CD4-positive, CD25-positive, alpha-beta regulatory T cell (primary cell): ENCODE measurements around the gene BABAM2. TPM values are rescaled to one million over a fixed set of nuclear protein-coding genes. Genes with fewer than 3 reads are reported as not detected.

Experiments
- ATAC-seq, 2 donors: fragments of 150-1000 bp; cut with Tn5 transposase; one replicate each; pipeline ENCODE4 v1.10.0; 2021; ENCODE audit warnings: low read depth in 2 of 2, moderate number of reproducible peaks in 2 of 2, moderate library complexity in 1 of 2
- DNase-seq, 3 donors: peaks; one replicate each; pipeline versions ENCODE4 v3.0.0 to v3.0.0-alpha.2; 2012 to 2022; ENCODE audit warnings: mixed read lengths in 1 of 3
- H3K27ac ChIP-seq: one replicate; pipeline ENCODE4 v1.7.0; 2013; ENCODE audit warnings: mild to moderate bottlenecking, low read length; ENCODE audit not compliant: insufficient read depth, poor library complexity, severe bottlenecking
- H3K27me3 ChIP-seq: one replicate; pipeline ENCODE4 v1.7.0; 2013; ENCODE audit warnings: low read length; ENCODE audit not compliant: control insufficient read depth, insufficient read depth
- H3K36me3 ChIP-seq: one replicate; pipeline ENCODE4 v1.7.0; 2013; ENCODE audit warnings: mild to moderate bottlenecking, low read length, moderate library complexity; ENCODE audit not compliant: control insufficient read depth, insufficient read depth
- H3K4me1 ChIP-seq: 2 replicates; pipeline ENCODE4 v1.7.0; 2013; ENCODE audit warnings: mild to moderate bottlenecking, low read length; ENCODE audit not compliant: insufficient read depth, control insufficient read depth, poor library complexity, severe bottlenecking
- H3K4me3 ChIP-seq: one replicate; pipeline ENCODE4 v1.7.0; 2013; ENCODE audit warnings: low read depth, mild to moderate bottlenecking, low read length, moderate library complexity
- H3K9me3 ChIP-seq, 2 experiments: 1 replicate in 1 of 2; 2 replicates in 1 of 2; pipeline ENCODE4 v1.7.0; 2013; ENCODE audit warnings: low read length in 2 of 2, mild to moderate bottlenecking in 1 of 2, moderate library complexity in 1 of 2; ENCODE audit not compliant: control insufficient read depth in 2 of 2
- H3K27ac Mint-ChIP-seq, 3 donors: one replicate each; pipeline ENCODE4 v1.8.0; 2020 to 2022; ENCODE audit warnings: mild to moderate bottlenecking in 3 of 3, mixed read lengths in 3 of 3, moderate library complexity in 2 of 3
- H3K27me3 Mint-ChIP-seq: one replicate; pipeline ENCODE4 v1.8.0; 2022; ENCODE audit warnings: mild to moderate bottlenecking, mixed read lengths
- H3K36me3 Mint-ChIP-seq: one replicate; pipeline ENCODE4 v1.8.0; 2020; ENCODE audit warnings: mixed read lengths
- H3K4me1 Mint-ChIP-seq, 4 donors: one replicate each; pipeline ENCODE4 v1.8.0; 2020 to 2022; ENCODE audit warnings: mixed read lengths in 4 of 4, mild to moderate bottlenecking in 1 of 4
- H3K4me3 Mint-ChIP-seq, 4 donors: one replicate each; pipeline ENCODE4 v1.8.0; 2020 to 2022; ENCODE audit warnings: mild to moderate bottlenecking in 4 of 4, mixed read lengths in 4 of 4, moderate library complexity in 3 of 4
- H3K9me3 Mint-ChIP-seq, 7 donors: one replicate each; pipeline ENCODE4 v1.8.0; 2020 to 2022; ENCODE audit warnings: mixed read lengths in 7 of 7, mild to moderate bottlenecking in 3 of 7, moderate library complexity in 2 of 7
- polyA plus RNA-seq, 4 donors: library from polyadenylated mRNA; unstranded; fragments of 300-500 nt; fragmentation: Illumina TruSeq; gene quantifications; one replicate each; pipeline ENCODE4 v1.2.3, GENCODE V29; 2021
- total RNA-seq: library from RNA; stranded (reverse); gene quantifications from one replicate; pipeline ENCODE4 v1.2.3, GENCODE V29; 2022

Gene BABAM2
- total and polyA plus RNA-seq, 5 donors from 2014 or later = 42.9 to 70.0 (median 58.5) TPM

GRCh38 chr2:28282861-28283646, 392.5 kb downstream of the BABAM2 start:
- Histone ChIP-seq H3K4me3 (no peak overlapping the region), H3K4me1 (no peaks in the 10 kb centered on the region), H3K36me3 (no peaks in the 10 kb centered on the region), H3K27ac (no peak overlapping the region), H3K9me3 (no peaks in the 10 kb centered on the region), H3K27me3 (no peaks in the 10 kb centered on the region)
- Mint-ChIP-seq H3K4me1 (peaks cover 0 to 3% (median 0%) of the 10 kb centered on the region in 4 donors), H3K27me3 (no peaks in the 10 kb centered on the region), H3K4me3 (no peak overlapping the region), H3K9me3 (no peaks in the 10 kb centered on the region), H3K36me3 (peaks cover 33% of the 10 kb centered on the region), H3K27ac (peak overlapping the region in 1 of 3 donors; percentile 56)
- DNase-seq (no peak), ATAC-seq (no peak)

GRCh38 chr2:28283861-28284260, 393.3 kb downstream of the BABAM2 start:
- no peak overlapping the region for H3K27ac Mint-ChIP-seq
- ATAC-seq (no peak), DNase-seq (no peak)
- no peaks in the 10 kb centered on the region for H3K36me3 ChIP-seq
- no peaks in the 10 kb centered on the region for H3K4me1 ChIP-seq
- peaks cover 30% of the 10 kb centered on the region for H3K36me3 Mint-ChIP-seq
- no peaks in the 10 kb centered on the region for H3K9me3 ChIP-seq
- no peaks in the 10 kb centered on the region for H3K27me3 Mint-ChIP-seq
- H3K27ac ChIP-seq = no peak overlapping the region
- peaks cover 0 to 2% (median 0%) of the 10 kb centered on the region in 4 donors for H3K4me1 Mint-ChIP-seq
- H3K9me3 Mint-ChIP-seq = no peaks in the 10 kb centered on the region
- H3K27me3 ChIP-seq = no peaks in the 10 kb centered on the region
- no peak overlapping the region for H3K4me3 ChIP-seq
- H3K4me3 Mint-ChIP-seq = no peak overlapping the region

GRCh38 chr2:28286678-28287077, 396.1 kb downstream of the BABAM2 start:
- H3K4me3 Mint-ChIP-seq = no peak overlapping the region
- no peaks in the 10 kb centered on the region for H3K27me3 Mint-ChIP-seq
- Histone ChIP-seq H3K27me3 (no peaks in the 10 kb centered on the region), H3K9me3 (no peaks in the 10 kb centered on the region), H3K4me1 (no peaks in the 10 kb centered on the region), H3K4me3 (no peak overlapping the region), H3K36me3 (no peaks in the 10 kb centered on the region), H3K27ac (no peak overlapping the region)
- DNase-seq = no peak
- no peak overlapping the region for H3K27ac Mint-ChIP-seq
- no peaks in the 10 kb centered on the region for H3K9me3 Mint-ChIP-seq
- H3K36me3 Mint-ChIP-seq = peaks cover 28% of the 10 kb centered on the region
- ATAC-seq = no peak
- H3K4me1 Mint-ChIP-seq = peaks cover 0 to 2% (median under 1%) of the 10 kb centered on the region in 4 donors

- Mint-ChIP-seq H3K9me3 (no peaks in the 10 kb centered on the region), H3K36me3 (peaks cover 34% of the 10 kb centered on the region), H3K4me1 (peaks cover 0 to 5% (median under 1%) of the 10 kb centered on the region in 4 donors), H3K4me3 (no peak overlapping the region), H3K27ac (peak overlapping the region in 1 of 3 donors; percentile 7), H3K27me3 (no peaks in the 10 kb centered on the region)
- no peaks in the 10 kb centered on the region for H3K27me3 ChIP-seq
- no peaks in the 10 kb centered on the region for H3K36me3 ChIP-seq
- no peak overlapping the region for H3K4me3 ChIP-seq
- no peaks in the 10 kb centered on the region for H3K4me1 ChIP-seq
- no peaks in the 10 kb centered on the region for H3K9me3 ChIP-seq
- no peak for DNase-seq
- no peak overlapping the region for H3K27ac ChIP-seq
- ATAC-seq = no peak
These were observed 396.9 kb downstream of the BABAM2 start for GRCh38 chr2:28287256-28287915.

- no peaks in the 10 kb centered on the region for H3K36me3 ChIP-seq
- no peaks in the 10 kb centered on the region for H3K27me3 Mint-ChIP-seq
- no peaks in the 10 kb centered on the region for H3K9me3 ChIP-seq
- H3K27me3 ChIP-seq = no peaks in the 10 kb centered on the region
- no peak overlapping the region for H3K27ac ChIP-seq
- H3K4me1 Mint-ChIP-seq = peaks cover 0 to 5% (median 2%) of the 10 kb centered on the region in 4 donors
- no peak overlapping the region for H3K4me3 Mint-ChIP-seq
- DNase-seq = no peak
- H3K36me3 Mint-ChIP-seq = peaks cover 34% of the 10 kb centered on the region
- H3K4me3 ChIP-seq = no peak overlapping the region
- no peaks in the 10 kb centered on the region for H3K4me1 ChIP-seq
- peak overlapping the region in 1 of 3 donors; percentile 69 for H3K27ac Mint-ChIP-seq
- no peak for ATAC-seq
- H3K9me3 Mint-ChIP-seq = no peaks in the 10 kb centered on the region
These were observed 398.1 kb downstream of the BABAM2 start for GRCh38 chr2:28288620-28289019.

- no peak overlapping the region for H3K4me3 ChIP-seq
- H3K4me3 Mint-ChIP-seq = no peak overlapping the region
- no peak for ATAC-seq
- peaks cover 20% of the 10 kb centered on the region for H3K36me3 Mint-ChIP-seq
- no peaks in the 10 kb centered on the region for H3K27me3 Mint-ChIP-seq
- no peak overlapping the region for H3K27ac Mint-ChIP-seq
- no peaks in the 10 kb centered on the region for H3K27me3 ChIP-seq
- H3K9me3 ChIP-seq = no peaks in the 10 kb centered on the region
- DNase-seq = no peak
- no peaks in the 10 kb centered on the region for H3K36me3 ChIP-seq
- H3K27ac ChIP-seq = no peak overlapping the region
- H3K4me1 Mint-ChIP-seq = peaks cover 0 to 6% (median 3%) of the 10 kb centered on the region in 4 donors
- H3K9me3 Mint-ChIP-seq = no peaks in the 10 kb centered on the region
- no peaks in the 10 kb centered on the region for H3K4me1 ChIP-seq
These were observed 401.4 kb downstream of the BABAM2 start for GRCh38 chr2:28291811-28292440.

- Histone ChIP-seq H3K9me3 (no peaks in the 10 kb centered on the region), H3K27ac (no peak overlapping the region), H3K27me3 (no peaks in the 10 kb centered on the region), H3K4me1 (no peaks in the 10 kb centered on the region), H3K4me3 (no peak overlapping the region), H3K36me3 (no peaks in the 10 kb centered on the region)
- Mint-ChIP-seq H3K4me1 (peaks cover 0 to 5% (median 3%) of the 10 kb centered on the region in 4 donors), H3K36me3 (peaks cover 22% of the 10 kb centered on the region), H3K9me3 (no peaks in the 10 kb centered on the region), H3K27ac (no peak overlapping the region), H3K4me3 (no peak overlapping the region), H3K27me3 (no peaks in the 10 kb centered on the region)
- DNase-seq (no peak), ATAC-seq (no peak)
These were observed 402.0 kb downstream of the BABAM2 start for GRCh38 chr2:28292491-28292890.
